ENCODE data around the gene ITGAE. TPM values are rescaled to one million over a fixed set of nuclear protein-coding genes. Genes with fewer than 3 reads are reported as not detected.
A peak's percentile ranks its signal among the peaks of the same experiment; 100 is the strongest.

The ITGAE gene
- total and polyA plus RNA-seq, 2 experiments from 2014 or later = 23.3 to 80.3 TPM

DNA sequence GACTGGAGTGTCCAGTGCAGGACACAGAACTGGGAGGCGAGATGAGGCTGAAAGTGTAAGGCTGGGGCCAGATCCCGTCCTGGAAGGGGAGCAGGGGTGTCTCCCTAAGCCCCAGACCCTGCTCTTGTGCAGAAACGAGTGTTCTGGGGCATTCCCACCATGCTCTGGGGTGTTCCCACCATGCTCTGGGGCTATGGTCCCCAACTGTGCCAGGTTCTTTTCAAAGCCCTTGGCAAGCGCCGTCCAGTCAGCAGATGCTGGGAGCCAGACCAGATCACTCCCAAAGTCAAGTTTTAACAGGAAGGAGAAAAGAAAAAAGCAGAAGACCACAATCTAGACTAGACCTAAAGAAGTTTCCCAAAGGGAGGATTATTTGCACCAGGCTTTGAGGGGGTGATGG lies 135.2 kb downstream of the ITGAE start:
- Histone ChIP-seq H3K9ac (no peak overlapping the region; the same call in 1 of the 2 replicates), H3K36me3 (ENCODE audit: low read depth) (no peaks in the 10 kb centered on the region), H3K4me1 (ENCODE audit: insufficient read depth) (peaks cover 16% of the 10 kb centered on the region), H3K4me3 (0 out of 2 replicates have a peak overlapping the region, but pooled peaks have one; percentile 15), H3F3A (ENCODE audit: insufficient read depth) (peaks cover 4% of the 10 kb centered on the region; the same call in 1 of the 2 replicates), H3K27me3 (replicated peaks; ENCODE audit: insufficient read depth) (no peaks in the 10 kb centered on the region), H3K79me2 (ENCODE audit: insufficient read depth) (peaks cover 53% of the 10 kb centered on the region), H2AFZ (no peak overlapping the region), H3K9me2 (ENCODE audit: insufficient read depth) (no peaks in the 10 kb centered on the region), H3K9me3 (ENCODE audit: low read depth) (no peaks in the 10 kb centered on the region), H3K4me2 (ENCODE audit: unreplicated experiment) (peak overlapping the region; percentile 41), H4K20me1 (ENCODE audit: insufficient read depth) (no peaks in the 10 kb centered on the region), H3K27ac (no peak overlapping the region)
- TF ChIP-seq EZH2phosphoT487 (IDR thresholded peaks at IDR 0.05; ENCODE audit: insufficient read depth, low read depth) = no peak
- TF ChIP-seq EZH2 (IDR thresholded peaks at IDR 0.05; ENCODE audit: insufficient read depth, poor library complexity, severe bottlenecking) = no peak
- no peak for DNase-seq
- WGBS, 2 experiments (ENCODE audit: low coverage in 1 of 2, low lambda C conversion rate in 2 of 2, missing lambda C conversion rate in 2 of 2) = 39 to 47% methylated on average over 5 of the region's 5 CpGs
- in situ Hi-C loops (cut with MboI) = no loop called here

Other genes with a start within 250 kb of the ITGAE start
- gene TRPV3, start 243.4 kb downstream of the ITGAE start, total RNA-seq (2014; rRNA removed; shearing (Covaris generic)) = 0.89 and 1.1 TPM in 2 replicates
- 0.35 and 0.41 TPM in 2 replicates for gene TRPV3, start 243.4 kb downstream of the ITGAE start, polyA plus RNA-seq (2016; fragmentation: Nextera tagmentation; extraction: Ambion mirVana)
- gene TRPV1, start 191.8 kb downstream of the ITGAE start, total RNA-seq (2014; rRNA removed; shearing (Covaris generic)) = 0.86 and 1.5 TPM in 2 replicates
- 0.78 and 0.89 TPM in 2 replicates for gene TRPV1, start 191.8 kb downstream of the ITGAE start, polyA plus RNA-seq (2016; fragmentation: Nextera tagmentation; extraction: Ambion mirVana)
- gene SHPK, start 164.9 kb downstream of the ITGAE start, total RNA-seq (2014; rRNA removed; shearing (Covaris generic)) = 5.8 and 7.0 TPM in 2 replicates
- gene SHPK, start 164.9 kb downstream of the ITGAE start, polyA plus RNA-seq (2016; fragmentation: Nextera tagmentation; extraction: Ambion mirVana) = 3.1 and 4.2 TPM in 2 replicates
- gene CTNS, start 164.4 kb downstream of the ITGAE start, total RNA-seq (2014; rRNA removed; shearing (Covaris generic)) = 7.5 and 16.6 TPM in 2 replicates
- gene CTNS, start 164.4 kb downstream of the ITGAE start, polyA plus RNA-seq (2016; fragmentation: Nextera tagmentation; extraction: Ambion mirVana) = 7.2 and 7.8 TPM in 2 replicates
- gene TAX1BP3, start 132.6 kb downstream of the ITGAE start, total RNA-seq (2014; rRNA removed; shearing (Covaris generic)) = 270 and 418 TPM in 2 replicates
- gene TAX1BP3, start 132.6 kb downstream of the ITGAE start, polyA plus RNA-seq (2016; fragmentation: Nextera tagmentation; extraction: Ambion mirVana) = 331 and 350 TPM in 2 replicates
- gene EMC6, start 132.4 kb downstream of the ITGAE start, total RNA-seq (2014; rRNA removed; shearing (Covaris generic)) = 28.6 and 38.4 TPM in 2 replicates
- 113 and 114 TPM in 2 replicates for gene EMC6, start 132.4 kb downstream of the ITGAE start, polyA plus RNA-seq (2016; fragmentation: Nextera tagmentation; extraction: Ambion mirVana)
- 2.5 and 4.0 TPM in 2 replicates for gene P2RX5, start 105.0 kb downstream of the ITGAE start, total RNA-seq (2014; rRNA removed; shearing (Covaris generic))
- 2.6 and 2.8 TPM in 2 replicates for gene P2RX5, start 105.0 kb downstream of the ITGAE start, polyA plus RNA-seq (2016; fragmentation: Nextera tagmentation; extraction: Ambion mirVana)
- gene HASPIN, start 77.3 kb downstream of the ITGAE start, total RNA-seq (2014; rRNA removed; shearing (Covaris generic)) = 1.9 and 3.0 TPM in 2 replicates
- 1.1 and 1.4 TPM in 2 replicates for gene HASPIN, start 77.3 kb downstream of the ITGAE start, polyA plus RNA-seq (2016; fragmentation: Nextera tagmentation; extraction: Ambion mirVana)
- 16.6 and 25.3 TPM in 2 replicates for gene NCBP3, start 45.1 kb upstream of the ITGAE start, total RNA-seq (2014; rRNA removed; shearing (Covaris generic))
- 19.6 and 20.1 TPM in 2 replicates for gene NCBP3, start 45.1 kb upstream of the ITGAE start, polyA plus RNA-seq (2016; fragmentation: Nextera tagmentation; extraction: Ambion mirVana)
- gene CAMKK1, start 91.9 kb upstream of the ITGAE start, total RNA-seq (2014; rRNA removed; shearing (Covaris generic)) = 4.5 and 5.1 TPM in 2 replicates
- 4.0 and 4.1 TPM in 2 replicates for gene CAMKK1, start 91.9 kb upstream of the ITGAE start, polyA plus RNA-seq (2016; fragmentation: Nextera tagmentation; extraction: Ambion mirVana)
- gene P2RX1, start 115.3 kb upstream of the ITGAE start, total RNA-seq (2014; rRNA removed; shearing (Covaris generic)) = not detected in 2 replicates
- 0.06 TPM in 1 of 2 replicates, not detected in the other for gene P2RX1, start 115.3 kb upstream of the ITGAE start, polyA plus RNA-seq (2016; fragmentation: Nextera tagmentation; extraction: Ambion mirVana)
- gene ATP2A3, start 163.2 kb upstream of the ITGAE start, total RNA-seq (2014; rRNA removed; shearing (Covaris generic)) = 0.86 TPM in 1 of 2 replicates, not detected in the other
- 0.58 and 0.81 TPM in 2 replicates for gene ATP2A3, start 163.2 kb upstream of the ITGAE start, polyA plus RNA-seq (2016; fragmentation: Nextera tagmentation; extraction: Ambion mirVana)